ENCODE data around the gene ZNF189.
A peak's percentile ranks its signal among the peaks of the same experiment; 100 is the strongest.

GRCh38 chr9:101388507-101388993 lies 10.1 kb upstream of the ZNF189 start:
- TF ChIP-seq, protein P1, sequence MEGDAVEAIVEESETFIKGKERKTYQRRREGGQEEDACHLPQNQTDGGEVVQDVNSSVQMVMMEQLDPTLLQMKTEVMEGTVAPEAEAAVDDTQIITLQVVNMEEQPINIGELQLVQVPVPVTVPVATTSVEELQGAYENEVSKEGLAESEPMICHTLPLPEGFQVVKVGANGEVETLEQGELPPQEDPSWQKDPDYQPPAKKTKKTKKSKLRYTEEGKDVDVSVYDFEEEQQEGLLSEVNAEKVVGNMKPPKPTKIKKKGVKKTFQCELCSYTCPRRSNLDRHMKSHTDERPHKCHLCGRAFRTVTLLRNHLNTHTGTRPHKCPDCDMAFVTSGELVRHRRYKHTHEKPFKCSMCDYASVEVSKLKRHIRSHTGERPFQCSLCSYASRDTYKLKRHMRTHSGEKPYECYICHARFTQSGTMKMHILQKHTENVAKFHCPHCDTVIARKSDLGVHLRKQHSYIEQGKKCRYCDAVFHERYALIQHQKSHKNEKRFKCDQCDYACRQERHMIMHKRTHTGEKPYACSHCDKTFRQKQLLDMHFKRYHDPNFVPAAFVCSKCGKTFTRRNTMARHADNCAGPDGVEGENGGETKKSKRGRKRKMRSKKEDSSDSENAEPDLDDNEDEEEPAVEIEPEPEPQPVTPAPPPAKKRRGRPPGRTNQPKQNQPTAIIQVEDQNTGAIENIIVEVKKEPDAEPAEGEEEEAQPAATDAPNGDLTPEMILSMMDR (IDR thresholded peaks at IDR 0.05): peak; percentile 27
- no peak for TF ChIP-seq ZFX (IDR thresholded peaks at IDR 0.05; ENCODE audit: borderline replicate concordance)

All from 22Rv1 (cell line).